ENCODE results near the gene ROBO1.

ROBO1 gene

GRCh38 chr3:79436387-79436786 is 331.4 kb downstream of the ROBO1 start:
- no peak for DNase-seq

GRCh38 chr3:79427081-79427480 is 340.7 kb downstream of the ROBO1 start:
- no peak for DNase-seq

GRCh38 chr3:79424811-79425210 is 343.0 kb downstream of the ROBO1 start:
- DNase-seq, result no peak

GRCh38 chr3:79423417-79423816 is 344.4 kb downstream of the ROBO1 start:
- no peak for DNase-seq

- no peak for DNase-seq
These were observed 346.5 kb downstream of the ROBO1 start for GRCh38 chr3:79421273-79421672.

- DNase-seq, result no peak
These were observed 348.8 kb downstream of the ROBO1 start for GRCh38 chr3:79418855-79419621.

- DNase-seq, result no peak
These were observed 352.4 kb downstream of the ROBO1 start for GRCh38 chr3:79415356-79415755.

GRCh38 chr3:79414806-79415205 is 353.0 kb downstream of the ROBO1 start:
- DNase-seq, result no peak

- no peak for DNase-seq
These were observed 353.8 kb downstream of the ROBO1 start for GRCh38 chr3:79414035-79414434.

- no peak for DNase-seq
These were observed 355.3 kb downstream of the ROBO1 start for GRCh38 chr3:79412537-79412936.

GRCh38 chr3:79410617-79411016 is 357.2 kb downstream of the ROBO1 start:
- DNase-seq, result no peak

- DNase-seq, result no peak
These were observed 357.7 kb downstream of the ROBO1 start for GRCh38 chr3:79410136-79410535.

- DNase-seq, result peak; percentile 3
These were observed 361.6 kb downstream of the ROBO1 start for GRCh38 chr3:79406175-79406574.

GRCh38 chr3:79405183-79405582 is 362.6 kb downstream of the ROBO1 start:
- peak; percentile 72 for DNase-seq

- no peak for DNase-seq
These were observed 371.2 kb downstream of the ROBO1 start for GRCh38 chr3:79396595-79396994.

- DNase-seq, result no peak
These were observed 375.3 kb downstream of the ROBO1 start for GRCh38 chr3:79392479-79392878.

- no peak for DNase-seq
These were observed 377.4 kb downstream of the ROBO1 start for GRCh38 chr3:79390352-79390751.

- DNase-seq, result no peak
These were observed 382.6 kb downstream of the ROBO1 start for GRCh38 chr3:79385211-79385610.

- no peak for DNase-seq
These were observed 384.3 kb downstream of the ROBO1 start for GRCh38 chr3:79383402-79384012.

GRCh38 chr3:79380581-79380980 is 387.2 kb downstream of the ROBO1 start:
- DNase-seq, result no peak

GRCh38 chr3:79378064-79378463 is 389.7 kb downstream of the ROBO1 start:
- DNase-seq, result no peak

- DNase-seq, result peak; percentile 14
These were observed 398.5 kb downstream of the ROBO1 start for GRCh38 chr3:79369306-79369705.

GRCh38 chr3:79368403-79368802 is 399.4 kb downstream of the ROBO1 start:
- no peak for DNase-seq

GRCh38 chr3:79367803-79368202 is 400.0 kb downstream of the ROBO1 start:
- no peak for DNase-seq

GRCh38 chr3:79367066-79367465 is 400.7 kb downstream of the ROBO1 start:
- DNase-seq, result no peak

All from DMS53 (cell line).